KMS-11 (cell line): ENCODE data around the gene ARHGAP42.

Source experiments
- H2AFZ ChIP-seq: fragments of 200-600 bp; sonication (generic); 2 replicates; pipeline ENCODE4 v1.6.1; 2016; ENCODE audit warnings: antibody characterized with exemption, mixed run types, low read depth
- H3K27ac ChIP-seq: fragments of 200-600 bp; sonication (generic); 2 replicates; pipeline ENCODE4 v1.6.1; 2016; ENCODE audit warnings: mild to moderate bottlenecking, mixed run types
- H3K27me3 ChIP-seq: fragments of 200-600 bp; sonication (generic); 2 replicates; pipeline ENCODE4 v1.6.1; 2017; ENCODE audit warnings: mild to moderate bottlenecking, low read depth, mixed run types, moderate library complexity; ENCODE audit not compliant: insufficient read depth
- H3K36me3 ChIP-seq: fragments of 200-600 bp; sonication (generic); 2 replicates; pipeline ENCODE4 v1.6.1; 2017; ENCODE audit warnings: mild to moderate bottlenecking, mixed run types; ENCODE audit not compliant: insufficient read depth
- H3K4me1 ChIP-seq: fragments of 200-600 bp; sonication (generic); 2 replicates; pipeline ENCODE4 v1.6.1; 2016; ENCODE audit warnings: mild to moderate bottlenecking, low read depth, mixed run types; ENCODE audit not compliant: poor library complexity, severe bottlenecking
- H3K4me2 ChIP-seq: fragments of 200-600 bp; sonication (generic); 2 replicates; pipeline ENCODE4 v1.7.0; 2016; ENCODE audit warnings: mild to moderate bottlenecking, mixed run types
- H3K4me3 ChIP-seq: fragments of 200-600 bp; sonication (generic); IDR thresholded peaks from 2 replicates; pipeline ENCODE4 v1.6.1; 2017; ENCODE audit warnings: low read depth, low read length, mixed read lengths; ENCODE audit not compliant: insufficient read depth
- H3K79me2 ChIP-seq: fragments of 200-600 bp; sonication (generic); 2 replicates; pipeline ENCODE4 v1.6.1; 2016; ENCODE audit warnings: low read depth, mixed run types; ENCODE audit not compliant: insufficient read depth
- H3K9ac ChIP-seq: fragments of 200-600 bp; sonication (generic); 2 replicates; pipeline ENCODE4 v1.6.1; 2016; ENCODE audit warnings: mild to moderate bottlenecking, mixed run types
- H4K20me1 ChIP-seq: fragments of 200-600 bp; sonication (generic); 2 replicates; pipeline ENCODE4 v1.6.1; 2016; ENCODE audit warnings: mild to moderate bottlenecking, mixed run types; ENCODE audit not compliant: insufficient read depth
- TF ChIP-seq, protein P1 (sequence below): fragments of 200-600 bp; sonication (generic); conservative IDR thresholded peaks from 2 replicates; pipeline ENCODE4 v1.6.1; 2017; ENCODE audit warnings: low read depth, mild to moderate bottlenecking, antibody characterized with exemption, low read length, moderate library complexity, mixed read lengths

The ARHGAP42 gene

DNA sequence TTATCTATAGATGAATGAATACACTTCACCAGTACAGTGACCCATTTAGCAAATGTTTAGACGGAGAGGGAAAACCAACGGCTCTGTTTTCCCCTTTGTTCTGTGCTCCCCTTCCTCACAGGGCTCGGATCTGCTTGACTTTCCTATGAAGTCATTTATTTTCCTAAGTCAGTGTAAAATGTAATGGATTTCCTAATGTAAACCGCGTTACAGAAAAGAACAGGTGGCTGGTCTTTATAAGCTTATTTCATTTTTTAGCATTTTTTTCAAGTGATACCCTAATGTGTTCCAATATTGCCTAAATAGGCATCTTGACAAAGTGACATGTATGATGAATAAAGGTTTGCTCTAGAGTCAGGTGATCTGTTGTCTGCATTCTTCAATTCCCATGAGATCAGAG is 235.0 kb downstream of the ARHGAP42 start:
- no peaks in the 10 kb centered on the region for H3K36me3 ChIP-seq
- H3K4me2 ChIP-seq = no peak overlapping the region
- H4K20me1 ChIP-seq = no peaks in the 10 kb centered on the region
- H2AFZ ChIP-seq = no peak overlapping the region
- H3K27ac ChIP-seq = no peak overlapping the region
- no peak overlapping the region for H3K4me3 ChIP-seq
- H3K27me3 ChIP-seq = no peaks in the 10 kb centered on the region
- H3K79me2 ChIP-seq = no peaks in the 10 kb centered on the region
- TF ChIP-seq, protein P1, sequence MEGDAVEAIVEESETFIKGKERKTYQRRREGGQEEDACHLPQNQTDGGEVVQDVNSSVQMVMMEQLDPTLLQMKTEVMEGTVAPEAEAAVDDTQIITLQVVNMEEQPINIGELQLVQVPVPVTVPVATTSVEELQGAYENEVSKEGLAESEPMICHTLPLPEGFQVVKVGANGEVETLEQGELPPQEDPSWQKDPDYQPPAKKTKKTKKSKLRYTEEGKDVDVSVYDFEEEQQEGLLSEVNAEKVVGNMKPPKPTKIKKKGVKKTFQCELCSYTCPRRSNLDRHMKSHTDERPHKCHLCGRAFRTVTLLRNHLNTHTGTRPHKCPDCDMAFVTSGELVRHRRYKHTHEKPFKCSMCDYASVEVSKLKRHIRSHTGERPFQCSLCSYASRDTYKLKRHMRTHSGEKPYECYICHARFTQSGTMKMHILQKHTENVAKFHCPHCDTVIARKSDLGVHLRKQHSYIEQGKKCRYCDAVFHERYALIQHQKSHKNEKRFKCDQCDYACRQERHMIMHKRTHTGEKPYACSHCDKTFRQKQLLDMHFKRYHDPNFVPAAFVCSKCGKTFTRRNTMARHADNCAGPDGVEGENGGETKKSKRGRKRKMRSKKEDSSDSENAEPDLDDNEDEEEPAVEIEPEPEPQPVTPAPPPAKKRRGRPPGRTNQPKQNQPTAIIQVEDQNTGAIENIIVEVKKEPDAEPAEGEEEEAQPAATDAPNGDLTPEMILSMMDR = no peak
- no peak overlapping the region for H3K9ac ChIP-seq
- H3K4me1 ChIP-seq = peaks cover 51% of the 10 kb centered on the region

DNA sequence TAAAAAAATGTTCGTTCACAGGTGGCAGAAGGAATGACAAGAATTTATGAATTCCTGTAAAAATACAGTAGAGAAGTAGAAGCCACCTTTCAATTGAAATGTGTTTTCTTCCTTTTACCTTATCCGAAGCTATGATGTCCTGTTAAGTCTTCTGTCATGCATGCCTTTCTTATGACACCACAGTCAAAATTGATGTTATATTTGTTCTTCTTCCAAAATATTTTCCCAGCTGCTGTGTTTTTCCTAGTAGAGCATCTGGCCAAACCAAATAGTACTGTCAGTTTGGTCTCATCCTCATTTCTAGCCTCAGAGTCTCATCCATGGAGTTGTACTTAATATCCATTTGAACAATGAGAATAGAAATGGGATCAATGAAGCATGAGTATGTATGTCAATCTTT is 236.5 kb downstream of the ARHGAP42 start:
- TF ChIP-seq, protein P1 = no peak
- H3K27ac ChIP-seq = no peak overlapping the region
- no peak overlapping the region for H3K4me3 ChIP-seq

GRCh38 chr11:100925935-100926334 is 238.8 kb downstream of the ARHGAP42 start:
- no peaks in the 10 kb centered on the region for H3K79me2 ChIP-seq
- TF ChIP-seq, protein P1 = no peak
- H3K4me3 ChIP-seq = no peak overlapping the region
- H3K36me3 ChIP-seq = no peaks in the 10 kb centered on the region
- no peak overlapping the region for H3K4me2 ChIP-seq
- no peaks in the 10 kb centered on the region for H3K27me3 ChIP-seq
- H4K20me1 ChIP-seq = no peaks in the 10 kb centered on the region
- no peak overlapping the region for H2AFZ ChIP-seq
- peaks cover 41% of the 10 kb centered on the region for H3K4me1 ChIP-seq
- H3K9ac ChIP-seq = no peak overlapping the region
- no peak overlapping the region for H3K27ac ChIP-seq

More for the DNA sequence above, 236.5 kb downstream of the ARHGAP42 start:
- Histone ChIP-seq H3K79me2 (no peaks in the 10 kb centered on the region), H3K27me3 (no peaks in the 10 kb centered on the region), H4K20me1 (no peaks in the 10 kb centered on the region), H3K4me1 (peaks cover 44% of the 10 kb centered on the region), H3K9ac (no peak overlapping the region), H3K4me2 (no peak overlapping the region), H3K36me3 (no peaks in the 10 kb centered on the region), H2AFZ (no peak overlapping the region)

GRCh38 chr11:100927579-100927978 is 240.5 kb downstream of the ARHGAP42 start:
- TF ChIP-seq, protein P1 = no peak
- H3K4me1 ChIP-seq = peaks cover 41% of the 10 kb centered on the region

More at GRCh38 chr11:100927579-100927978, 240.5 kb downstream of the ARHGAP42 start:
- Histone ChIP-seq H3K27ac (no peak overlapping the region), H3K36me3 (no peaks in the 10 kb centered on the region), H3K79me2 (no peaks in the 10 kb centered on the region), H3K4me3 (no peak overlapping the region), H4K20me1 (no peaks in the 10 kb centered on the region), H3K27me3 (no peaks in the 10 kb centered on the region), H3K4me2 (no peak overlapping the region), H2AFZ (no peak overlapping the region), H3K9ac (no peak overlapping the region)
